Vagina (tissue), 2 donors: Measurements from ENCODE around the gene HMGN5.

Experiments used
- POLR2A ChIP-seq, 2 donors: fragments of 450-650 bp; IDR thresholded peaks; one replicate each; pipeline ENCODE4 v1.6.1; 2017; ENCODE audit warnings: antibody characterized with exemption in 2 of 2, mild to moderate bottlenecking in 2 of 2, moderate library complexity in 2 of 2
- POLR2AphosphoS5 ChIP-seq, 2 donors: sonication (generic); formaldehyde crosslinking; IDR thresholded peaks; one replicate each; pipeline ENCODE4 v1.9.0; 2017; ENCODE audit warnings: antibody characterized with exemption in 2 of 2, mild to moderate bottlenecking in 2 of 2, low read depth in 1 of 2; ENCODE audit not compliant: insufficient read depth in 1 of 2
- TF ChIP-seq, protein P1 (sequence below), 3 experiments: fragments of 450-650 bp in 2 of 3; fragments of 200-600 bp in 1 of 3; sonication (generic) in 1 of 3; IDR thresholded peaks; one replicate each; pipeline ENCODE4 v1.5.1; 2017 to 2019; ENCODE audit warnings: antibody characterized with exemption in 3 of 3, mild to moderate bottlenecking in 2 of 3, moderate library complexity in 2 of 3

DNA sequence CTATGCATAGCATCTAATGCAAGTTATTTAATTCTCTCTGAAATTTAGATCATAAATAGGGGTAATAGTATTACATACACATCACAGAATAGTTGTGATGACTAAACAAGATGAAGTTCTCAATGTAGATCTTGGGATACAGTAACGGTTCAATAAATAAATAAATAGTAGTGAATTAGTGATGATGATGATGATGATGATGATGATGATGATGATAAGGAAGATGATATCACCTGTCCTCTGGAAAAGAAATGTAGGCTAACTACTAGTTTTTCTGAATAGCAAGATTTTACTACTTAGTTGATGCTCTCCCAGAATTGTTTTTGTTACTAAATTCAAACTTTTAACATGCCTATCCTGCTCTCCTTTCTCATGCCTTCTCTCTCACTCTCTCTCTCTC lies 30.5 kb upstream of the HMGN5 start:
- TF ChIP-seq, protein P1, sequence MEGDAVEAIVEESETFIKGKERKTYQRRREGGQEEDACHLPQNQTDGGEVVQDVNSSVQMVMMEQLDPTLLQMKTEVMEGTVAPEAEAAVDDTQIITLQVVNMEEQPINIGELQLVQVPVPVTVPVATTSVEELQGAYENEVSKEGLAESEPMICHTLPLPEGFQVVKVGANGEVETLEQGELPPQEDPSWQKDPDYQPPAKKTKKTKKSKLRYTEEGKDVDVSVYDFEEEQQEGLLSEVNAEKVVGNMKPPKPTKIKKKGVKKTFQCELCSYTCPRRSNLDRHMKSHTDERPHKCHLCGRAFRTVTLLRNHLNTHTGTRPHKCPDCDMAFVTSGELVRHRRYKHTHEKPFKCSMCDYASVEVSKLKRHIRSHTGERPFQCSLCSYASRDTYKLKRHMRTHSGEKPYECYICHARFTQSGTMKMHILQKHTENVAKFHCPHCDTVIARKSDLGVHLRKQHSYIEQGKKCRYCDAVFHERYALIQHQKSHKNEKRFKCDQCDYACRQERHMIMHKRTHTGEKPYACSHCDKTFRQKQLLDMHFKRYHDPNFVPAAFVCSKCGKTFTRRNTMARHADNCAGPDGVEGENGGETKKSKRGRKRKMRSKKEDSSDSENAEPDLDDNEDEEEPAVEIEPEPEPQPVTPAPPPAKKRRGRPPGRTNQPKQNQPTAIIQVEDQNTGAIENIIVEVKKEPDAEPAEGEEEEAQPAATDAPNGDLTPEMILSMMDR (IDR thresholded peaks at IDR 0.05) = no peak
- no peak for TF ChIP-seq POLR2AphosphoS5 (IDR thresholded peaks at IDR 0.05; ENCODE audit: insufficient read depth in 1 of 2, low read depth in 1 of 2)
- no peak for TF ChIP-seq POLR2A (IDR thresholded peaks at IDR 0.05)
